Measurements from ENCODE around the gene MRPL22. TPM values are rescaled to one million over a fixed set of nuclear protein-coding genes. Genes with fewer than 3 reads are reported as not detected.

The MRPL22 gene
- polyA plus RNA-seq, 1 of the 3 experiments (the other 2 are of a cell fraction): 50.7 TPM

DNA sequence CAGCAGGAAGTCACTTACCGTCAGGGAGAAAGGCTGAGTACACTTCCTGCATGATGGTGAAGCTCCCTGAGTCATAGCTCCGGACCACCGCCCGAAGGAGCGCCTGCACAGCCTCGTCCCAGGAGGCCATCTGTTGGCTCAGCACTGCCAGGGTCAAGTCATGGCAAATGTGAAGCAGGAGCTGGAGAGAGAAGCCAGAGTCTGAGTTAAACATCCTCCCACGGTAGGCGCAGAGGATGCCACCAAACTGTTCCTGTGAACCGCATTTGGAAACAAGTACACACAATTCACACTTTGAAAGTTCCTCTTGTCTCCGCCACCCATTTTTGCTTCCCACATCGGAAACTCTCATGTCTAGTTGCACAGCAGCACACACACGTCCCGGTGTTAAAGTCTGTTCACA is 48.5 kb upstream of the MRPL22 start:
- H3K9ac ChIP-seq: no peak overlapping the region
- ChIA-PET CTCF (no interaction called here), POLR2A (no interaction called here)
- no peaks in the 10 kb centered on the region for H3K79me2 ChIP-seq (ENCODE audit: insufficient read depth)
- TF ChIP-seq GABPA (IDR thresholded peaks at IDR 0.05; ENCODE audit: low read depth) (no peak), EZH2phosphoT487 (IDR thresholded peaks at IDR 0.05; ENCODE audit: borderline replicate concordance, low read depth) (no peak), TEAD4 (IDR thresholded peaks at IDR 0.05; ENCODE audit: borderline replicate concordance, insufficient read depth) (no peak), EP300 (IDR thresholded peaks at IDR 0.05; ENCODE audit: borderline replicate concordance in 1 of 2, low read depth in 1 of 2, low read length in 1 of 2) (no peak), RAD21 (IDR thresholded peaks at IDR 0.05; ENCODE audit: low read length) (no peak), FOSL2 (IDR thresholded peaks at IDR 0.05; ENCODE audit: borderline replicate concordance, low read depth) (no peak), FOXM1 (IDR thresholded peaks at IDR 0.05; ENCODE audit: low read depth) (no peak), TCF12 (IDR thresholded peaks at IDR 0.05) (no peak), CHD2 (IDR thresholded peaks at IDR 0.05; ENCODE audit: low read length, partially characterized antibody) (no peak), MXI1 (IDR thresholded peaks at IDR 0.05; ENCODE audit: low read depth, low read length) (no peak), RFX5 (IDR thresholded peaks at IDR 0.05; ENCODE audit: low read length) (no peak), USF1 (IDR thresholded peaks at IDR 0.05; ENCODE audit: borderline replicate concordance, low read depth) (no peak), TAF1 (IDR thresholded peaks at IDR 0.05; ENCODE audit: borderline replicate concordance, low read depth, low read length) (no peak), RCOR1 (IDR thresholded peaks at IDR 0.05; ENCODE audit: low read length) (no peak), ELF1 (IDR thresholded peaks at IDR 0.05) (no peak), YY1 (IDR thresholded peaks at IDR 0.05; ENCODE audit: low read depth) (no peak)
- TF ChIP-seq, protein P1, sequence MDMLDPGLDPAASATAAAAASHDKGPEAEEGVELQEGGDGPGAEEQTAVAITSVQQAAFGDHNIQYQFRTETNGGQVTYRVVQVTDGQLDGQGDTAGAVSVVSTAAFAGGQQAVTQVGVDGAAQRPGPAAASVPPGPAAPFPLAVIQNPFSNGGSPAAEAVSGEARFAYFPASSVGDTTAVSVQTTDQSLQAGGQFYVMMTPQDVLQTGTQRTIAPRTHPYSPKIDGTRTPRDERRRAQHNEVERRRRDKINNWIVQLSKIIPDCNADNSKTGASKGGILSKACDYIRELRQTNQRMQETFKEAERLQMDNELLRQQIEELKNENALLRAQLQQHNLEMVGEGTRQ (IDR thresholded peaks at IDR 0.05; ENCODE audit: borderline replicate concordance, low read depth, low read length): no peak
- TF ChIP-seq, protein P2, sequence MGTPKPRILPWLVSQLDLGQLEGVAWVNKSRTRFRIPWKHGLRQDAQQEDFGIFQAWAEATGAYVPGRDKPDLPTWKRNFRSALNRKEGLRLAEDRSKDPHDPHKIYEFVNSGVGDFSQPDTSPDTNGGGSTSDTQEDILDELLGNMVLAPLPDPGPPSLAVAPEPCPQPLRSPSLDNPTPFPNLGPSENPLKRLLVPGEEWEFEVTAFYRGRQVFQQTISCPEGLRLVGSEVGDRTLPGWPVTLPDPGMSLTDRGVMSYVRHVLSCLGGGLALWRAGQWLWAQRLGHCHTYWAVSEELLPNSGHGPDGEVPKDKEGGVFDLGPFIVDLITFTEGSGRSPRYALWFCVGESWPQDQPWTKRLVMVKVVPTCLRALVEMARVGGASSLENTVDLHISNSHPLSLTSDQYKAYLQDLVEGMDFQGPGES (IDR thresholded peaks at IDR 0.05; ENCODE audit: low read depth, low read length): no peak
- peaks cover 1% of the 10 kb centered on the region; the same call in 1 of the 2 replicates for H3K9me3 ChIP-seq
- no peaks in the 10 kb centered on the region for H3K9me2 ChIP-seq
- H3K4me2 ChIP-seq: no peak overlapping the region
- WGBS (ENCODE audit: low lambda C conversion rate): 80% methylated on average over 12 of the region's 13 CpGs
- H3K4me1 ChIP-seq (ENCODE audit: control insufficient read depth in 1 of 2, insufficient read depth in 2 of 2, low read depth in 1 of 2, low read length in 1 of 2): no peaks in the 10 kb centered on the region
- no peaks in the 10 kb centered on the region for H3F3A ChIP-seq (replicated peaks; ENCODE audit: insufficient read depth)
- DNase-seq: no peak
- no peaks in the 10 kb centered on the region for H4K20me1 ChIP-seq (ENCODE audit: insufficient read depth)
- no peaks in the 10 kb centered on the region for H3K27me3 ChIP-seq (ENCODE audit: insufficient read depth)
- H3K27ac ChIP-seq (ENCODE audit: low read depth in 2 of 2, low read length in 1 of 2): no peak overlapping the region
- peaks cover 58 to 85% of the 10 kb centered on the region in 2 experiments for H3K36me3 ChIP-seq (replicated peaks in 1 of 2; ENCODE audit: control insufficient read depth in 1 of 2, insufficient read depth in 2 of 2, low read length in 1 of 2)
- H3K4me3 ChIP-seq (ENCODE audit: low read depth in 2 of 2, low read length in 1 of 2): no peak overlapping the region
- H2AFZ ChIP-seq (ENCODE audit: low read depth): no peak overlapping the region
